ENCODE data around the gene PCNX1. TPM values are rescaled to one million over a fixed set of nuclear protein-coding genes. Genes with fewer than 3 reads are reported as not detected.
A peak's percentile ranks its signal among the peaks of the same experiment; 100 is the strongest.

The PCNX1 gene
- total RNA-seq, 6 donors from 2014 or later, result 38.4 to 98.5 (median 65.4) TPM

DNA sequence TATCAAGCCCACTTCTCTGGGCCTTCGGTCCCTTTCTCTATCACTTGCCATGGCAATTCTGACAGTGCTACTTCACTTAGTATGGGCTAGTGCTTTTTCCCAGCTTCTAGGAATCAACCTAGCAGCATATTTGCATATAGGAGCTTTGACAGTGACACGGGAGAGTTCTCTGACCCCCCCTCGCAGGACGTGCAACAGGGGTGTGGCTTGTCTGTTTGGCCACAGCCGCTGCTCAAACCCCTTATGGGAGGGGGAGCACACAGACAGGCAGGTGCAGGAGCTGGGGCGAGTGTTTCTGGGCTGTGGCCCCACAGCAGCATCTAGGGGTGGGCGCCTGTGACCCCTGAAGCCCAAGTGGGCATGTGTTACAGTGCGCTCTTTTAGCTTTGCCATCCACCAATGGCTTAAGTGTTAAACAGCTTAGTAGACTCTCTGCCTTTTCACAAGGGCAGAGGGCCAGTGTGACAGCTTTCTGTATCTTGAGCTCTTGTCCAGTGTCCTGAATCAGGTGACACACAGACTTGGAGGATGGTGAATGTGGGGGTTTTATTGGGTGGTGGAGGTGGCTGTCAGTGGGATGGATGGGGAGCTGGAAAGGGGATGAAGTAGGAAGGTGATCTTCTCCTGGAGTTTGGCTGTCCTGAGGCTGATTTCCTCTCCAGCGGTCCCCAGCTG, 229.3 kb downstream of the PCNX1 start:
- no peak for TF ChIP-seq EP300 (IDR thresholded peaks at IDR 0.05)
- TF ChIP-seq, protein P1, sequence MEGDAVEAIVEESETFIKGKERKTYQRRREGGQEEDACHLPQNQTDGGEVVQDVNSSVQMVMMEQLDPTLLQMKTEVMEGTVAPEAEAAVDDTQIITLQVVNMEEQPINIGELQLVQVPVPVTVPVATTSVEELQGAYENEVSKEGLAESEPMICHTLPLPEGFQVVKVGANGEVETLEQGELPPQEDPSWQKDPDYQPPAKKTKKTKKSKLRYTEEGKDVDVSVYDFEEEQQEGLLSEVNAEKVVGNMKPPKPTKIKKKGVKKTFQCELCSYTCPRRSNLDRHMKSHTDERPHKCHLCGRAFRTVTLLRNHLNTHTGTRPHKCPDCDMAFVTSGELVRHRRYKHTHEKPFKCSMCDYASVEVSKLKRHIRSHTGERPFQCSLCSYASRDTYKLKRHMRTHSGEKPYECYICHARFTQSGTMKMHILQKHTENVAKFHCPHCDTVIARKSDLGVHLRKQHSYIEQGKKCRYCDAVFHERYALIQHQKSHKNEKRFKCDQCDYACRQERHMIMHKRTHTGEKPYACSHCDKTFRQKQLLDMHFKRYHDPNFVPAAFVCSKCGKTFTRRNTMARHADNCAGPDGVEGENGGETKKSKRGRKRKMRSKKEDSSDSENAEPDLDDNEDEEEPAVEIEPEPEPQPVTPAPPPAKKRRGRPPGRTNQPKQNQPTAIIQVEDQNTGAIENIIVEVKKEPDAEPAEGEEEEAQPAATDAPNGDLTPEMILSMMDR (IDR thresholded peaks at IDR 0.05), result no peak
- TF ChIP-seq POLR2A (IDR thresholded peaks at IDR 0.05), result no peak
- no peak for TF ChIP-seq POLR2AphosphoS5 (IDR thresholded peaks at IDR 0.05)
- Histone ChIP-seq H3K9me3 (no peaks in the 10 kb centered on the region), H3K27ac (no peak overlapping the region), H3K4me3 (no peak overlapping the region), H3K4me1 (peaks cover 0 to 6% (median 5%) of the 10 kb centered on the region in 4 donors), H3K27me3 (no peaks in the 10 kb centered on the region), H3K36me3 (no peaks in the 10 kb centered on the region)
- WGBS, 2 donors, result 82 to 89% methylated on average over 9 of the region's 9 CpGs
- ATAC-seq (ENCODE audit: low FRiP score in 2 of 2) (no peak), DNase-seq (no peak)

DNA sequence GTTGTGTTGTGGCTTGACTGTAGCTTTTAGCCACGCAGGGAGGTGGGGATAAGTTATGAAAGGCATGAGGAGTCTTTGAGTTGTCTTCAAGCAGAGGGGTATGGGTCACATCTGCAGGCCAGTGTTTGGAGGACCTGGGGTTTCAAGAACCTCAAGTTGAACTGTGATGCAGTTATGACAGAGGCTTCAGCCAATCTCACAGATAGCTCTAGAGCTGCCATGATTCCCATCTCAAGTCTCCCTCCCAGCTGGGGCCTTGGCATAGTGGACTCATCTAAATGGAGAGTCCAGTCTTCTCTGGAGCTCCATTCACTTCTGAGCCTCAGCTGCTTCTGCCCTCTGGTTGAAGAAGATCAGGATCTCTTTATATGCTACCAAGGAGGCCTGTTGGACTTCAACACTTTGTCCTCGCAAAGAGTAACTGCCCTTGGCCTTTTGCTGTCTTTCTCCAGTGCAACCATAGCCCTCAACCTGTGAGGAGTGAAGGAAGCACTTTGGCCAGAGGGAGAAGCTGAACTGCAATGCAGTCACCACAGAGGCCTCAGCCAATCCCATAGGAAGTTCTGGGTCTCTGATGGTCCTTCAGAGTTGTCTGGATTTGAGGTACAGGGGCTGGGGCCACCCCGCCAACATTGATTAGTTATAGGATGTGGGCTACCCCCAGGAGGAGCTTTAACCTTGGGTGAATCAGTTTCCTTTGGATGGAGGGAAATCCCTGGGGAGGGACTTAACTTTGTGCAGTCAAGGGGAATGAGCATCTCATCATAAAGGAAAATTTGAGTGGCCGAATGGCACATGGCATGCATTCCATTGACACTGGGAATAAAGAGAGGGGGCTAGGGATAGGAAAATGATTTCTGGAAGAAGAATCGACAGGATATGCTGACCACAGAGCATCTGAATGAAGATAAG, 230.5 kb downstream of the PCNX1 start:
- Histone ChIP-seq H3K36me3 (no peaks in the 10 kb centered on the region), H3K27me3 (no peaks in the 10 kb centered on the region), H3K27ac (no peak overlapping the region), H3K9me3 (no peaks in the 10 kb centered on the region), H3K4me3 (no peak overlapping the region), H3K4me1 (peaks cover 0 to 13% (median 5%) of the 10 kb centered on the region in 4 donors)
- no peak for ATAC-seq (ENCODE audit: low FRiP score in 2 of 2)
- WGBS, 2 donors, result 85 to 89% methylated on average over 5 of the region's 5 CpGs
- no peak for TF ChIP-seq POLR2AphosphoS5 (IDR thresholded peaks at IDR 0.05)
- TF ChIP-seq POLR2A (IDR thresholded peaks at IDR 0.05), result no peak
- TF ChIP-seq, protein P1 (IDR thresholded peaks at IDR 0.05), result no peak
- TF ChIP-seq EP300 (IDR thresholded peaks at IDR 0.05), result no peak
- no peak for DNase-seq

DNA sequence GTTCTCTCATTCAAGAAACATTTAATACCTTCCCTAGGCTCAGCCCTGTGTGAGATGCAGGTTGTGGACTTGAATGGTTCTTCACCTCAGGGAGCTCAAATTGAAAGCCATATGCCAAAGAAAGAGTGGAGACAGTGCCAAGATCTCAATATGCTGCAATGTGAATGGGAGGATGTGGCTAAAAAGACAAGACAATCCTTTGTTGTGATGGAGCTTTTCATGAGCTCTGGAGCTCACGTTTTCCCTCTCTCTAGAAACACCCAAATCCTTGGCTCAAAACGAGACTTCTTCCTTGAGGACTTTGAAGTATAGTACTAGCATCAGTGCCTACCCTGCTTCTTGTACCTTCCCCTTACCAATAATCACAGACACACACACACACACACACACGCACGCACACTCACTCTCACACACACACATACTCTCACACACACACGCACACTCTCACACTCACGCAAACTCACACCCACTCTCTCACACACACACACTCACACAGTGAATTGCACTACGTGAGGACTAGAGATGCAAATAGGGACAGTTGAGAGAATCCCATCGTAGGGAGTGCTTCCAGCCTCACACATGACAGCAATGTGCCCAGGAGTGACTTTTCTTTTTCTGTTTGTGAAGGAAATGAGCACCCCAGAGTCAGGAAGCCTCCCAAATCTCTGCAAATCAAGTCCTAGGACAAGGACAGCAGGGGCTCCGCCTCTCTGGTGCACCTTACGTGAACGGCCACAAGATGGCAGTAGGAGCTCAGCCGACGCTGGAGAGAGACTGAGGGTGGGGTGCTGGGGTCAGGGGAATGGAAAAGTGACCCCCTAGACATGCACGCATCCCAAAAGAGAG, 231.4 kb downstream of the PCNX1 start:
- peak in 1 of 2 donors; percentile 45 for DNase-seq
- ATAC-seq (ENCODE audit: low FRiP score in 2 of 2), result peak; percentile 71 to 80
- Histone ChIP-seq H3K27me3 (no peaks in the 10 kb centered on the region), H3K27ac (no peak overlapping the region), H3K9me3 (no peaks in the 10 kb centered on the region), H3K4me1 (peaks cover under 1 to 13% (median 7%) of the 10 kb centered on the region in 4 donors), H3K36me3 (no peaks in the 10 kb centered on the region), H3K4me3 (no peak overlapping the region)
- 27 to 45% methylated on average over 9 to 14 of the region's 14 CpGs for WGBS, 2 donors
- TF ChIP-seq, protein P1 (IDR thresholded peaks at IDR 0.05), result peak; percentile 79 to 87 (median 82)
- no peak for TF ChIP-seq POLR2AphosphoS5 (IDR thresholded peaks at IDR 0.05)
- TF ChIP-seq POLR2A (IDR thresholded peaks at IDR 0.05), result no peak
- TF ChIP-seq EP300 (IDR thresholded peaks at IDR 0.05), result no peak

DNA sequence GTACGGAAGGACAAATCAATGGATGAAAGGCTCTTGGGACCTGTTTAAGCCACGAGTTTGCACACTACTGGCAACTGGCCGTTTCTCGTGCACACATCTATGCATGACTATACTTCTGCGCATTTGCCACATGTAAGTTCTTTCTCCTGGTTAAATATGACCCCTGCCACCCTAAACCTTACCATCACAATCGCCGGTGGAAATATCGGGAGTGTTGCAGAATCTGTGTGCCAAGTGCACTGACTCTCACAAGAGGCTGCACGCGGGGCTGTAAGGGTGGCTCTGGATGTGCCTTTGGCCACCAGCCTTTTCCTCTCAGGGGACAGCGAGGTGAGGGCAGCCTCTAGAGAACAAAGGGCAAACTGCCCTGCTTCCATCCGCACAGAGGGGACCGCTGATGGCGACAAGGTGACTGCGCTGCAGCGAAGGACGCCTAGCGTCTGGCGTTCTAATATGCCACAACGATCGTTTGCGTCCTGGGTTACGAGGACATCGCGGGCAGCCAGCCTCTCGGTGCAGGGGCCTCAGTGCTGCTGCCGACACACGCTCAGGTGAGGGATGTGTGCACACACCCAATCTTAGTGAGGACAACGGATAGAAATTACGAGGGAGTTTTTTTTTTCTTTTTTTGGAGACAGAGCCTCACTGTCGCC, 232.2 kb downstream of the PCNX1 start:
- Histone ChIP-seq H3K4me1 (peaks cover 3 to 13% (median 7%) of the 10 kb centered on the region in 4 donors), H3K9me3 (no peaks in the 10 kb centered on the region), H3K27ac (no peak overlapping the region), H3K36me3 (no peaks in the 10 kb centered on the region), H3K27me3 (no peaks in the 10 kb centered on the region), H3K4me3 (no peak overlapping the region)
- DNase-seq (peak in 1 of 2 donors; percentile 66), ATAC-seq (ENCODE audit: low FRiP score in 2 of 2) (no peak)
- TF ChIP-seq, protein P1 (IDR thresholded peaks at IDR 0.05), result peak in 2 of 6 experiments; percentile 3 to 12
- TF ChIP-seq EP300 (IDR thresholded peaks at IDR 0.05), result no peak
- WGBS, 2 donors, result 81 to 87% methylated on average over 31 of the region's 31 CpGs
